ENCODE results near the gene ARHGAP28.
"Not testable (repeated sequence)": the region's sequence is repeated elsewhere in the genome, so short reads cannot be mapped to it uniquely, and the experiment has no call there.

The ARHGAP28 gene

GRCh38 chr18:6821356-6821755 is 91.8 kb downstream of the ARHGAP28 start:
- Histone ChIP-seq H3K36me3 (ENCODE audit: control insufficient read depth, insufficient read depth, low read length) (no peaks in the 10 kb centered on the region), H3K27me3 (replicated peaks; ENCODE audit: control insufficient read depth, insufficient read depth, low read length) (no peaks in the 10 kb centered on the region), H3K4me3 (replicated peaks; ENCODE audit: low read depth, low read length) (no peak overlapping the region)
- DNase-seq (ENCODE audit: extremely low read depth, insufficient read length), result no peak
- no peak for TF ChIP-seq CTCF (IDR thresholded peaks at IDR 0.05; ENCODE audit: insufficient read depth, low read length, poor library complexity, severe bottlenecking)

GRCh38 chr18:6827161-6827560 is 97.6 kb downstream of the ARHGAP28 start:
- not testable (repeated sequence) for H3K36me3 ChIP-seq (ENCODE audit: control insufficient read depth, insufficient read depth, low read length); DNase-seq (ENCODE audit: extremely low read depth, insufficient read length); H3K4me3 ChIP-seq (replicated peaks; ENCODE audit: low read depth, low read length); H3K27me3 ChIP-seq (replicated peaks; ENCODE audit: control insufficient read depth, insufficient read depth, low read length)

- not testable (repeated sequence) for H3K36me3 ChIP-seq (ENCODE audit: control insufficient read depth, insufficient read depth, low read length); H3K4me3 ChIP-seq (replicated peaks; ENCODE audit: low read depth, low read length); DNase-seq (ENCODE audit: extremely low read depth, insufficient read length); H3K27me3 ChIP-seq (replicated peaks; ENCODE audit: control insufficient read depth, insufficient read depth, low read length)
These were observed 98.0 kb downstream of the ARHGAP28 start for GRCh38 chr18:6827566-6827965.

GRCh38 chr18:6830916-6831315 is 101.4 kb downstream of the ARHGAP28 start:
- H3K4me3 ChIP-seq (replicated peaks; ENCODE audit: low read depth, low read length), result no peak overlapping the region
- H3K27me3 ChIP-seq (replicated peaks; ENCODE audit: control insufficient read depth, insufficient read depth, low read length), result no peaks in the 10 kb centered on the region
- H3K36me3 ChIP-seq (ENCODE audit: control insufficient read depth, insufficient read depth, low read length), result no peaks in the 10 kb centered on the region
- no peak for TF ChIP-seq CTCF (IDR thresholded peaks at IDR 0.05; ENCODE audit: insufficient read depth, low read length, poor library complexity, severe bottlenecking)
- no peak for DNase-seq (ENCODE audit: extremely low read depth, insufficient read length)

GRCh38 chr18:6835345-6835744 is 105.8 kb downstream of the ARHGAP28 start:
- TF ChIP-seq CTCF (IDR thresholded peaks at IDR 0.05; ENCODE audit: insufficient read depth, low read length, poor library complexity, severe bottlenecking), result no peak
- no peak overlapping the region for H3K4me3 ChIP-seq (replicated peaks; ENCODE audit: low read depth, low read length)
- no peaks in the 10 kb centered on the region for H3K36me3 ChIP-seq (ENCODE audit: control insufficient read depth, insufficient read depth, low read length)
- DNase-seq (ENCODE audit: extremely low read depth, insufficient read length), result no peak
- no peaks in the 10 kb centered on the region for H3K27me3 ChIP-seq (replicated peaks; ENCODE audit: control insufficient read depth, insufficient read depth, low read length)

GRCh38 chr18:6836331-6836730 is 106.8 kb downstream of the ARHGAP28 start:
- DNase-seq (ENCODE audit: extremely low read depth, insufficient read length), result no peak
- no peak for TF ChIP-seq CTCF (IDR thresholded peaks at IDR 0.05; ENCODE audit: insufficient read depth, low read length, poor library complexity, severe bottlenecking)
- no peaks in the 10 kb centered on the region for H3K36me3 ChIP-seq (ENCODE audit: control insufficient read depth, insufficient read depth, low read length)
- H3K4me3 ChIP-seq (replicated peaks; ENCODE audit: low read depth, low read length), result no peak overlapping the region
- H3K27me3 ChIP-seq (replicated peaks; ENCODE audit: control insufficient read depth, insufficient read depth, low read length), result no peaks in the 10 kb centered on the region

- no peak for TF ChIP-seq CTCF (IDR thresholded peaks at IDR 0.05; ENCODE audit: insufficient read depth, low read length, poor library complexity, severe bottlenecking)
- DNase-seq (ENCODE audit: extremely low read depth, insufficient read length), result no peak
- Histone ChIP-seq H3K36me3 (ENCODE audit: control insufficient read depth, insufficient read depth, low read length) (no peaks in the 10 kb centered on the region), H3K27me3 (replicated peaks; ENCODE audit: control insufficient read depth, insufficient read depth, low read length) (no peaks in the 10 kb centered on the region), H3K4me3 (replicated peaks; ENCODE audit: low read depth, low read length) (no peak overlapping the region)
These were observed 108.4 kb downstream of the ARHGAP28 start for GRCh38 chr18:6837904-6838303.

Data from GM06990 (cell line).